Right lobe of liver (tissue), 6 donors: ENCODE measurements around the gene CFAP52. TPM values are rescaled to one million over a fixed set of nuclear protein-coding genes. Genes with fewer than 3 reads are reported as not detected.

ENCODE experiments used
- ATAC-seq, 4 donors: fragments of 200-7000 bp; cut with Tn5 transposase; one replicate each; pipeline ENCODE4 v1.9.1; 2020; ENCODE audit warnings: mild to moderate bottlenecking in 4 of 4, moderate library complexity in 4 of 4
- DNase-seq, 3 donors: peaks; one replicate each; pipeline ENCODE4 v3.0.0-alpha.2; 2020
- H3K27ac ChIP-seq, 3 donors: fragments of 200-600 bp; one replicate each; pipeline ENCODE4 v1.8.0; 2022
- H3K27me3 ChIP-seq, 2 donors: fragments of 200-600 bp; one replicate each; pipeline ENCODE4 v1.8.0; 2022
- H3K36me3 ChIP-seq, 4 donors: fragments of 200-600 bp; sonication (generic) in 1 of 4; one replicate each; pipeline versions ENCODE4 v1.5.1 to v1.8.0; 2017 to 2022; ENCODE audit warnings: control low read depth in 1 of 4
- H3K4me1 ChIP-seq, 4 donors: fragments of 200-600 bp; sonication (generic) in 1 of 4; one replicate each; pipeline versions ENCODE4 v1.5.1 to v1.8.0; 2017 to 2022; ENCODE audit warnings: control low read depth in 1 of 4
- H3K4me3 ChIP-seq, 3 donors: fragments of 200-600 bp; one replicate each; pipeline ENCODE4 v1.8.0; 2022
- H3K9me3 ChIP-seq, 4 donors: fragments of 200-600 bp; sonication (generic) in 1 of 4; one replicate each; pipeline versions ENCODE4 v1.5.1 to v1.8.0; 2017 to 2022; ENCODE audit warnings: control low read depth in 1 of 4
- CTCF ChIP-seq, 4 donors: fragments of 200-600 bp in 3 of 4; fragments of 450-650 bp in 1 of 4; IDR thresholded peaks; one replicate each; pipeline versions ENCODE4 v1.5.1 to v1.8.0; 2016 to 2022; ENCODE audit warnings: antibody characterized with exemption in 4 of 4, mild to moderate bottlenecking in 2 of 4
- POLR2A ChIP-seq: fragments of 450-650 bp; IDR thresholded peaks from one replicate; pipeline ENCODE4 v1.6.1; 2017; ENCODE audit warnings: antibody characterized with exemption, mild to moderate bottlenecking
- WGBS: methylation state at CpG from one replicate; pipeline ENCODE4 v1.1.6; 2018; ENCODE audit warnings: low coverage, low lambda C conversion rate; ENCODE audit not compliant: insufficient coverage; ENCODE audit errors: missing lambda C conversion rate; 5-methylcytosine and 5-hydroxymethylcytosine counted together
- intact Hi-C, 2 donors: fragments of 100-400 bp; cut with DNase I; formaldehyde crosslinking; loops; one replicate each; pipeline versions ENCODE4 v1.11.2 to v1.14.1; 2022
- total RNA-seq, 6 experiments: library from RNA; depleted of rRNA in 2 of 6; stranded (reverse); fragments of >200 nt in 2 of 6; fragmentation: NEBNext Ultra II Directional in 3 of 6; extraction: Animal tissue kit (Norgen Biotek cat#: 25700) in 3 of 6; gene quantifications; one replicate each; pipeline versions ENCODE4 v1.1.0 to v1.2.4, GENCODE V29; 2016 to 2023
- donor health status: DM: no; HTN: yes; CAD: no.
- donor health status: DM: no; HTN: no; CAD: no.
- donor health status: DM: no; HTN: no; CAD: no.
- donor health status: DM: no; HTN: yes; CAD: no.
- donor health status: DM: no; HTN: yes; CAD: no.

CFAP52 gene
- total RNA-seq, 6 experiments from 2014 or later: not detected

- WGBS: 49% methylated on average over 10 of the region's 10 CpGs
- ATAC-seq (peak; percentile 52 to 93 (median 80)), DNase-seq (peak in 1 of 3 donors; percentile 60)
- Histone ChIP-seq H3K36me3 (no peaks in the 10 kb centered on the region), H3K9me3 (no peaks in the 10 kb centered on the region), H3K4me3 (no peak overlapping the region), H3K27ac (peak overlapping the region in 1 of 3 donors; percentile 16), H3K27me3 (no peaks in the 10 kb centered on the region), H3K4me1 (peaks cover 0 to 9% (median 0%) of the 10 kb centered on the region in 4 donors)
- intact Hi-C loops: no loop called here
- TF ChIP-seq POLR2A (peak; percentile 37), CTCF (IDR thresholded peaks at IDR 0.05) (no peak)
Measured at GRCh38 chr17:9684955-9685621, 108.6 kb downstream of the CFAP52 start.

Other genes with a start within 250 kb of the CFAP52 start
- 10 to 100 TPM; 20.6 to 35.3 (median 27.7) TPM for gene STX8, start 822 bp upstream of the CFAP52 start, total RNA-seq
- 10 to 100 TPM in 2 of 6 experiments, 1 to 10 TPM in 4; 2.1 to 11.6 (median 6.8) TPM for gene USP43, start 68.9 kb downstream of the CFAP52 start, total RNA-seq
- not detected for gene DHRS7C, start 214.9 kb downstream of the CFAP52 start, total RNA-seq
- not detected for gene GSG1L2, start 245.4 kb downstream of the CFAP52 start, total RNA-seq
- 1 to 10 TPM in 1 of 6 experiments, under 1 TPM in 5; 0.12 to 2.4 (median 0.63) TPM for gene GLP2R, start 249.3 kb downstream of the CFAP52 start, total RNA-seq